ENCODE results near the gene DTNA. TPM values are rescaled to one million over a fixed set of nuclear protein-coding genes. Genes with fewer than 3 reads are reported as not detected.
"Not testable (repeated sequence)": the region's sequence is repeated elsewhere in the genome, so short reads cannot be mapped to it uniquely, and the experiment has no call there.

Gene DTNA
- total and polyA plus RNA-seq, 12 donors, result 6.3 to 43.9 (median 22.3) TPM

DNA sequence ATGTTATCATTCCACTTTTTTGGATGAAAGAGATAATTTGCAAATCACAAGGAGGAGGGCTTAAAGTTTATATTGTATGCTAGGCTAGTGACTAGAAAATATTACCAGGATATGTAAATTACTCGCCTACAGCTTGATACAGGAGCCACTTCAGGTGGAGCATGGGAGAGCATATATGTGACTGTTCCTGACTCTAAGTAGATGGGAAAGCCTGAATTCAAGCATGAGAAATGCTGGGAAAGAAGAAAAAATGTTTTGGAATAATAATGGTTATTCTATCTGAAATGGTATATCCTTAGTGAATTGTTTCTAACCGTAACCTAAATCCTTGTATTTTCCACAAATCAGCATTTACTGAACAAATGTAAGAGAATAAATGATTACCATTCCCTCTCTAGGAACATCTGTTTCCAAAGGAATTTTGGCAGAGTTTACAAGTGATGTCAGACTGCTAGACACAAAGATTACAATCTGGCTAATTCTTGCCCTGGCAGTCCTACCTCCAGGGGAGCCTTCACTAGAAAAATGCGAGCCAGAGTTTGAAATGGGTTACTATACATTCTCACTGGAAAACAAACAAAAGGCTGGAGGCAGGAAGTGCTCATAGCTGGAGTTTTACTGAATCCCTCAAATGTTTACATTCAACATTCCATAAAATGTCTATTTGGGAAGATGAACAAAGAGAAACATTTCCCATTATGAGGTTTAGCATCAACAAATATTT lies 201.7 kb downstream of the DTNA start:
- peaks cover 0 to 7% of the 10 kb centered on the region in 2 donors for H3K4me1 ChIP-seq (replicated peaks in 1 of 2)
- TF ChIP-seq, protein P1, sequence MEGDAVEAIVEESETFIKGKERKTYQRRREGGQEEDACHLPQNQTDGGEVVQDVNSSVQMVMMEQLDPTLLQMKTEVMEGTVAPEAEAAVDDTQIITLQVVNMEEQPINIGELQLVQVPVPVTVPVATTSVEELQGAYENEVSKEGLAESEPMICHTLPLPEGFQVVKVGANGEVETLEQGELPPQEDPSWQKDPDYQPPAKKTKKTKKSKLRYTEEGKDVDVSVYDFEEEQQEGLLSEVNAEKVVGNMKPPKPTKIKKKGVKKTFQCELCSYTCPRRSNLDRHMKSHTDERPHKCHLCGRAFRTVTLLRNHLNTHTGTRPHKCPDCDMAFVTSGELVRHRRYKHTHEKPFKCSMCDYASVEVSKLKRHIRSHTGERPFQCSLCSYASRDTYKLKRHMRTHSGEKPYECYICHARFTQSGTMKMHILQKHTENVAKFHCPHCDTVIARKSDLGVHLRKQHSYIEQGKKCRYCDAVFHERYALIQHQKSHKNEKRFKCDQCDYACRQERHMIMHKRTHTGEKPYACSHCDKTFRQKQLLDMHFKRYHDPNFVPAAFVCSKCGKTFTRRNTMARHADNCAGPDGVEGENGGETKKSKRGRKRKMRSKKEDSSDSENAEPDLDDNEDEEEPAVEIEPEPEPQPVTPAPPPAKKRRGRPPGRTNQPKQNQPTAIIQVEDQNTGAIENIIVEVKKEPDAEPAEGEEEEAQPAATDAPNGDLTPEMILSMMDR (IDR thresholded peaks at IDR 0.05), result no peak
- TF ChIP-seq POLR2A (IDR thresholded peaks at IDR 0.05), result no peak
- H3K27ac ChIP-seq, result no peak overlapping the region
- DNase-seq, result no peak
- intact Hi-C loops (cut with DNase I), result no loop called here
- WGBS, 4 donors, result 68 to 75% (median 72%) methylated on average over 3 of the region's 3 CpGs
- no peaks in the 10 kb centered on the region for H3K27me3 ChIP-seq
- no peak overlapping the region for H3K4me3 ChIP-seq
- no peaks in the 10 kb centered on the region for H3K36me3 ChIP-seq (replicated peaks in 1 of 2)
- H3K9me3 ChIP-seq (replicated peaks in 1 of 3), result no peaks in the 10 kb centered on the region

DNA sequence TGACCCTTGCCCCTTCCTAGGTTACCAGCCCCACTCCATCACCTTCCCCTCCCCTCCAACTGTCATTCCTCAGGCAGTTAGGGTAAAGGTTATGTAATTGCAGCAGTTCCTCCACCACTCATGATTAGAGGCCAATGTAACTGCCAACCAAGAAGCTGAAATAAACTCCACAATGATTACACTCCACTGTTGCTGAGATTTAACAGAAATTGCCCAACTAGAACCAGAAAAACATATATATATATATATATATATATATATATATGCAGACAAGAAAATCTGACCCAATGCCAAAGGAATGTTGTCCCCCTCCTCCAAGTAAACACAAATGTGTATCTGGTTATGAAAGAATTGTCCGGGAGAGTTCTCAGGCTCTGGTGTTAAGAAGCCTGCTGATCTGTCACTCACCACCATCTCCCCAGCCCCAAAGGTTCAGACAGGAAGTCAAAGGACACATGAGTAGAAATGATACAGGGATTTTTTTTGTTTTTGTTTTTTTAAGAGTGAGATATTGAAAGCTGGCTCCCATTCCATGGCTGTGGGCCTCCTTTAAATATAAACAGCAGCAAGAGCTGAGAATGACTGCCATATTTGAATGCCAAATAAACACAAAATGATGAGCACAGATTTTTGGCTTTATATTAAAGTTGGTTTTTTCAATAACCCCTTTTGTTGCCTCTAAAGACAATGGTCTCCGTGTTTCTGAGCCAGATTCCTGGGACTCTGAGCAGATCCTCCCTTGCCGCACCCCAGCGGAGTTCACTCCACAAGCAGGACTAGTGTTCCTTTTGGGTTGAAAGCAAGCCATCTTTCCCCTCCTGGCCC lies 204.0 kb downstream of the DTNA start:
- 75 to 82% (median 81%) methylated on average over 4 of the region's 4 CpGs for WGBS, 4 donors
- Histone ChIP-seq H3K36me3 (replicated peaks in 1 of 2) (no peaks in the 10 kb centered on the region), H3K27ac (no peak overlapping the region), H3K4me1 (replicated peaks in 1 of 2) (peaks cover 0 to 7% of the 10 kb centered on the region in 2 donors), H3K27me3 (no peaks in the 10 kb centered on the region), H3K4me3 (no peak overlapping the region), H3K9me3 (replicated peaks in 1 of 3) (no peaks in the 10 kb centered on the region)
- DNase-seq, result no peak
- intact Hi-C loops (cut with DNase I), result no loop called here
- TF ChIP-seq POLR2A (IDR thresholded peaks at IDR 0.05), result no peak

DNA sequence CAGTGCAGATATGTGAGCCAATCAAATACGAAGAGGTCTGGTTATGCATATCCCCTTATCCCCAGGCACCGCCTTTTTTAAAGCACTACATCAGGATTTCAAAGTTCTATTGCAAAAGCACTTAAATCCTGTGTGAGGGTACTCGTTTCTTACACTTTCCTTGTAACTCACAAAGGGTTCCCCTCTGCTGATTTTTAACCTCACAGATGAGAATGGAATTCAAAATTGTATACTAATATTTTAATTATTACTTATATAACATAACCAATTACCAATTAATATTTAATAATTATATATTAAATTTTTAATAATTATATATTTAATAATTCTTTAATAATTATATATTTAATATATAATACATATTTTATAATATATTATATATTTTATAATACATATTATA lies 204.9 kb downstream of the DTNA start:
- Histone ChIP-seq H3K4me3 (no peak overlapping the region), H3K4me1 (replicated peaks in 1 of 2) (peaks cover 0 to 3% of the 10 kb centered on the region in 2 donors), H3K9me3 (replicated peaks in 1 of 3) (no peaks in the 10 kb centered on the region), H3K27ac (no peak overlapping the region), H3K36me3 (replicated peaks in 1 of 2) (no peaks in the 10 kb centered on the region), H3K27me3 (no peaks in the 10 kb centered on the region)
- TF ChIP-seq, protein P1 (IDR thresholded peaks at IDR 0.05), result no peak
- no peak for TF ChIP-seq POLR2A (IDR thresholded peaks at IDR 0.05)
- intact Hi-C loops (cut with DNase I), result no loop called here
- 55 to 85% (median 79%) methylated on average over 3 of the region's 3 CpGs for WGBS, 4 donors
- no peak for DNase-seq

DNA sequence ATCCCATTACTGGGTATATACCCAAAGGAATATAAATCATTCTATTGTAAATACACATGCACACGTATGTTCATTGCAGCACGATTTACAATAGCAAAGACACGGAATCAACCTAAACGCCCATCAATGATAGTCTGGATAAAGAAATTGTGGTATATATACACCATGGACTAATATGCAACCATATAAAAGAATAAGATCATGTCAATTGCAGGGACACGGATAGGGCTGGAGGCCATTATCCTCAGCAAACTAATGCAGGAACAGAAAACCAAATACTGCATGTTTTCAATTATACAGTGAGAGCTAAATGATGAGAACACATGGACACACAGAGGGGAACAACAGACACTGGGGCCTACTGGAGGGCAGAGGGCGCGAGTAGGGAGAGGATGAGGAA lies 206.4 kb downstream of the DTNA start:
- WGBS, 4 donors, result 88 to 93% (median 92%) methylated on average over 7 of the region's 7 CpGs
- intact Hi-C loops (cut with DNase I); DNase-seq; H3K36me3 ChIP-seq (replicated peaks in 1 of 2); H3K4me1 ChIP-seq (replicated peaks in 1 of 2); H3K27me3 ChIP-seq; H3K27ac ChIP-seq; H3K9me3 ChIP-seq (replicated peaks in 1 of 3); H3K4me3 ChIP-seq: not testable (repeated sequence)

DNA sequence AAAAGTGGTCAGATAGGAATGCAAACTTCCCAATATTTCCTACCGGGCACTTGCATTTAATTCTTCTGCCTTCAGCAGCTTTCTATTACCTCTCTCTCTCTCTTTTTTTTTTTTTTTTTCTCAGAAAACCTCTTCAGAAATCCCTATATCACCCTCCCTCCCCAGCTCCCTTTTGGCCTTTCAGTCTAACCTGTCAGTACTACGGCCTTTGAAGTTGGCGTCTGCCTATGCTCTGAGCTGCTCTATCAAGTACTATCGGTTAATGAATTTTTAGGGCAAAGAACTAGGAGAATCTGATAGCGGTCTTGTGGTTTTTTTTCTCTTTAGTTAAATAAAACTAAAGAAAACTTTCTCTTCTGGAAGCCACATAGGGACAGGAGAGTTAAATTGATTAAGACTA lies 208.8 kb downstream of the DTNA start:
- no peak overlapping the region for H3K4me3 ChIP-seq
- 71 to 79% (median 79%) methylated on average over 5 of the region's 5 CpGs for WGBS, 4 donors
- no peaks in the 10 kb centered on the region for H3K4me1 ChIP-seq (replicated peaks in 1 of 2)
- no peaks in the 10 kb centered on the region for H3K36me3 ChIP-seq (replicated peaks in 1 of 2)
- no peak overlapping the region for H3K27ac ChIP-seq
- no peaks in the 10 kb centered on the region for H3K27me3 ChIP-seq
- intact Hi-C loops (cut with DNase I), result no loop called here
- DNase-seq, result no peak
- TF ChIP-seq, protein P1 (IDR thresholded peaks at IDR 0.05), result no peak
- TF ChIP-seq POLR2A (IDR thresholded peaks at IDR 0.05), result no peak
- no peaks in the 10 kb centered on the region for H3K9me3 ChIP-seq (replicated peaks in 1 of 3)

All from adrenal gland (tissue), 12 donors.